Omental fat pad (tissue), 4 donors: ENCODE measurements around the gene POLR3H. TPM values are rescaled to one million over a fixed set of nuclear protein-coding genes. Genes with fewer than 3 reads are reported as not detected.

Experiments
- ATAC-seq: fragments of 150-250 bp; one replicate; pipeline ENCODE4 v1.9.1; 2016; ENCODE audit warnings: mild to moderate bottlenecking, moderate library complexity; ENCODE audit not compliant: low FRiP score
- DNase-seq: peaks from one replicate; pipeline ENCODE4 v3.0.0-alpha.2; 2019; ENCODE audit warnings: low spot score
- total RNA-seq, 4 donors: library from RNA; depleted of rRNA; stranded (reverse); fragments of >200 nt; gene quantifications; one replicate each; pipeline ENCODE4 v1.1.0, GENCODE V29; 2016
- TF ChIP-seq, protein P1 (sequence below), 3 donors: fragments of 450-650 bp; IDR thresholded peaks; one replicate each; pipeline ENCODE4 v1.5.1; 2016 to 2017; ENCODE audit warnings: antibody characterized with exemption in 3 of 3, mild to moderate bottlenecking in 3 of 3, moderate library complexity in 2 of 3

Gene POLR3H
- total RNA-seq, 4 donors from 2014 or later, result 17.0 to 37.7 (median 22.3) TPM

DNA sequence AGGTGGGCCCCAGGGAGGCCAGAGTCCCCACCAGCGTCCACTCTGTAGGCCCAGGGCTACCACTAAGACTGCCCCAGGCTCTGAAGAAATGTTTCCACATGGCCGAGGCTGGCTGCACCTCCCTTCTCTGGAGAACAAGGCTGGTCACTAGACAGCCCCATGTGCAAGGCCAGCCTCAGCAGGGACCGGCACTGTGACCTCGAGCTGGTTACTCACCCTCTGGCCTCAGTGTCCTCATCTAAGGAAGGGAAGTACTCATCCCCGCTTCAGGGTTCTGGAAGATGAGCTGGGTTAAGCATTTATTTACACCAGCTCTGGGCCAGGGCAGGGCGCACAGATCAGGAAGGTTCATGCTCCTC, 35.7 kb upstream of the POLR3H start:
- DNase-seq (no peak), ATAC-seq (no peak)
- TF ChIP-seq, protein P1, sequence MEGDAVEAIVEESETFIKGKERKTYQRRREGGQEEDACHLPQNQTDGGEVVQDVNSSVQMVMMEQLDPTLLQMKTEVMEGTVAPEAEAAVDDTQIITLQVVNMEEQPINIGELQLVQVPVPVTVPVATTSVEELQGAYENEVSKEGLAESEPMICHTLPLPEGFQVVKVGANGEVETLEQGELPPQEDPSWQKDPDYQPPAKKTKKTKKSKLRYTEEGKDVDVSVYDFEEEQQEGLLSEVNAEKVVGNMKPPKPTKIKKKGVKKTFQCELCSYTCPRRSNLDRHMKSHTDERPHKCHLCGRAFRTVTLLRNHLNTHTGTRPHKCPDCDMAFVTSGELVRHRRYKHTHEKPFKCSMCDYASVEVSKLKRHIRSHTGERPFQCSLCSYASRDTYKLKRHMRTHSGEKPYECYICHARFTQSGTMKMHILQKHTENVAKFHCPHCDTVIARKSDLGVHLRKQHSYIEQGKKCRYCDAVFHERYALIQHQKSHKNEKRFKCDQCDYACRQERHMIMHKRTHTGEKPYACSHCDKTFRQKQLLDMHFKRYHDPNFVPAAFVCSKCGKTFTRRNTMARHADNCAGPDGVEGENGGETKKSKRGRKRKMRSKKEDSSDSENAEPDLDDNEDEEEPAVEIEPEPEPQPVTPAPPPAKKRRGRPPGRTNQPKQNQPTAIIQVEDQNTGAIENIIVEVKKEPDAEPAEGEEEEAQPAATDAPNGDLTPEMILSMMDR (IDR thresholded peaks at IDR 0.05), result no peak

- TF ChIP-seq, protein P1 (IDR thresholded peaks at IDR 0.05), result no peak
- DNase-seq (no peak), ATAC-seq (no peak)
Observed at GRCh38 chr22:41579297-41579996, 35.2 kb upstream of the POLR3H start.

GRCh38 chr22:41578818-41579217, 34.5 kb upstream of the POLR3H start:
- ATAC-seq (no peak), DNase-seq (no peak)
- TF ChIP-seq, protein P1 (IDR thresholded peaks at IDR 0.05), result no peak

- TF ChIP-seq, protein P1 (IDR thresholded peaks at IDR 0.05), result no peak
- ATAC-seq, result no peak
- DNase-seq, result no peak
Observed at GRCh38 chr22:41578114-41578513, 33.8 kb upstream of the POLR3H start.

- ATAC-seq (no peak), DNase-seq (no peak)
- TF ChIP-seq, protein P1 (IDR thresholded peaks at IDR 0.05), result no peak
Observed at GRCh38 chr22:41576877-41577276, 32.6 kb upstream of the POLR3H start.

DNA sequence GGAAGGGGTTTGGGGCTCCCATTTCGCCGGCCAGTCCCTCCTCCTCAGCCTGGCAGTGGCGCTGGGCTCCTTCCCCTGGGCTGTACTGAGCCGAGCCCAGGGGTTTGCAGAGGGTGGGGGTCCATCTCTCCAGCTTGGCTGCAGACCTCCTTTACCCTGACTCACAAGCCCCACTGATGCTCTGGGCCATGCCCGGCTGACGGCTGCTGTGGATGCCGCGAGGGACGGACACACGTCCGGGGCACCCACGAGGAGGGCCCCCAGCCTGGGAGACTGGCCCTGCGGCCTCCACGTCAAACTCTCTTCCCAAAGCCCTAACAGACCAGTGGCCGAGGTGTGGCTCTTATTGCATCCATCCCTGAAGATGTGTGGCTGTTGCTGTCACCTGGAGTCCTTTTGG, 31.3 kb upstream of the POLR3H start:
- TF ChIP-seq, protein P1 (IDR thresholded peaks at IDR 0.05), result no peak
- no peak for DNase-seq
- ATAC-seq, result no peak

DNA sequence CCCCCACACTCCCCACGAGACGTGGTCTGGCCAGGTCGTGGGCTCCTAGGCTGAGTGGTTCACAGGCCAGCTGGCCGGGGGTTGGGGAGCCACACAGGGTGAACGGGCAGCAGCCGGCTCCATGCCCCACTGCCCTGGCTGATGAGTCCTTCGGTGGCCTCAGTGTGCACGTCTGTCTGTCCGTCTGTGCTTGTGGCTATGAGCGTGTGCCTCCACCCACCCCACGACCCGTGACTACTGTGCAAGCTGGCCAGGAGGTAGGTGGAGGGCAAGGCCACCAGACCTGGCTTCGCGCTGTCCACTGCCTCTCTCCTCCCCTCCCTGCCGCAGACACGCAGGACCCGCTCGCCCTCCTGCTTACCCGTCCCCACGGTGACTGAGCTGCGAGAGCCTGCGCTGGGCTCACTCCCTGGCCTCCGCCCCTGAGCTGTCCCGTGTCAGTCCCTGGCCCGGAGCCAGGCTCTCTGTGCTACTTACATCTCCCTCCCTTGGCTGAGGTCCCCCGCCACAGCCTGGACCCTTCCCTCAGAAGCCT, 30.6 kb upstream of the POLR3H start:
- TF ChIP-seq, protein P1 (IDR thresholded peaks at IDR 0.05), result no peak
- ATAC-seq (peak; percentile 13), DNase-seq (no peak)
